Ovary (tissue), 9 donors: ENCODE measurements around the gene CRAMP1. TPM values are rescaled to one million over a fixed set of nuclear protein-coding genes. Genes with fewer than 3 reads are reported as not detected.
A peak's percentile ranks its signal among the peaks of the same experiment; 100 is the strongest.

Experiments used
- DNase-seq, 5 donors: peaks; one replicate each; pipeline ENCODE4 v3.0.0-alpha.2; 2019 to 2020
- H3K27ac ChIP-seq, 2 donors: fragments of 200-600 bp; one replicate each; pipeline versions ENCODE4 v1.5.1 to v1.8.0; 2019 to 2022
- H3K27me3 ChIP-seq: fragments of 200-600 bp; one replicate; pipeline ENCODE4 v1.8.0; 2022
- H3K36me3 ChIP-seq: fragments of 200-600 bp; sonication (generic); one replicate; pipeline ENCODE4 v1.5.1; 2019
- H3K4me1 ChIP-seq: one replicate; pipeline ENCODE4 v1.8.1; 2013; ENCODE audit warnings: mild to moderate bottlenecking, moderate library complexity; ENCODE audit not compliant: insufficient read depth
- H3K4me3 ChIP-seq: fragments of 200-600 bp; sonication (generic); one replicate; pipeline ENCODE4 v1.5.1; 2017
- H3K9me3 ChIP-seq, 2 donors: fragments of 200-600 bp in 1 of 2; sonication (generic) in 1 of 2; one replicate each; pipeline versions ENCODE4 v1.5.1 to v1.8.1; 2013 to 2019; ENCODE audit warnings: mild to moderate bottlenecking in 1 of 2, moderate library complexity in 1 of 2
- EP300 ChIP-seq: sonication (generic); formaldehyde crosslinking; IDR thresholded peaks from one replicate; pipeline ENCODE4 v1.6.1; 2017; ENCODE audit warnings: antibody characterized with exemption
- POLR2A ChIP-seq: fragments of 450-650 bp; IDR thresholded peaks from one replicate; pipeline ENCODE4 v1.6.1; 2017; ENCODE audit warnings: antibody characterized with exemption, mild to moderate bottlenecking, moderate library complexity
- WGBS, 3 donors: extraction: QIAGEN DNeasy Blood & Tissue Kit in 1 of 3; methylation state at CpG; one replicate each; pipeline versions ENCODE4 v1.1.5 to v1.1.7; 2013 to 2017; 5-methylcytosine and 5-hydroxymethylcytosine counted together
- intact Hi-C, 4 donors: fragments of 100-400 bp; cut with DNase I; formaldehyde crosslinking; loops; one replicate each; pipeline versions ENCODE4 v1.11.0 to v1.15.1; 2022 to 2023
- polyA plus RNA-seq, 2 donors: library from polyadenylated mRNA; stranded (reverse); fragments of 200-250 nt in 1 of 2; fragments of 350-450 nt in 1 of 2; fragmentation: Illumina TruSeq in 1 of 2; extraction: RNeasy Lipid Tissue Mini Kit (QIAGEN cat#74804) in 1 of 2; gene quantifications; one replicate each; pipeline ENCODE4 v1.2.3, GENCODE V29; 2013 to 2014
- total RNA-seq, 7 donors: library from RNA; depleted of rRNA in 2 of 7; stranded (reverse); fragments of >200 nt in 2 of 7; fragmentation: NEBNext Ultra II Directional in 3 of 7; extraction: Animal tissue kit (Norgen Biotek cat#: 25700) in 3 of 7; gene quantifications; one replicate each; pipeline versions ENCODE4 v1.1.0 to v1.2.4, GENCODE V29; 2016 to 2023
- TF ChIP-seq, protein P1 (sequence below), 3 donors: fragments of 450-650 bp in 2 of 3; fragments of 200-600 bp in 1 of 3; IDR thresholded peaks; one replicate each; pipeline versions ENCODE4 v1.5.1 to v1.8.0; 2016 to 2022; ENCODE audit warnings: antibody characterized with exemption in 3 of 3, mild to moderate bottlenecking in 1 of 3
- donor health status: DM: no; HTN: no; CAD: no; lungs with moderate emphysema.
- donor health status: DM: no; HTN: no; CAD: no.
- donor health status: Bipolar disorder and iron deficiency.
- donor health status: DM: yes; HTN: yes; CAD: no.
- donor health status: DM: no; HTN: no; CAD: no.
- donor health status: DM: yes; HTN: yes; CAD: no.

Gene CRAMP1
- total and polyA plus RNA-seq, 9 donors, result 6.9 to 21.0 (median 17.4) TPM

DNA sequence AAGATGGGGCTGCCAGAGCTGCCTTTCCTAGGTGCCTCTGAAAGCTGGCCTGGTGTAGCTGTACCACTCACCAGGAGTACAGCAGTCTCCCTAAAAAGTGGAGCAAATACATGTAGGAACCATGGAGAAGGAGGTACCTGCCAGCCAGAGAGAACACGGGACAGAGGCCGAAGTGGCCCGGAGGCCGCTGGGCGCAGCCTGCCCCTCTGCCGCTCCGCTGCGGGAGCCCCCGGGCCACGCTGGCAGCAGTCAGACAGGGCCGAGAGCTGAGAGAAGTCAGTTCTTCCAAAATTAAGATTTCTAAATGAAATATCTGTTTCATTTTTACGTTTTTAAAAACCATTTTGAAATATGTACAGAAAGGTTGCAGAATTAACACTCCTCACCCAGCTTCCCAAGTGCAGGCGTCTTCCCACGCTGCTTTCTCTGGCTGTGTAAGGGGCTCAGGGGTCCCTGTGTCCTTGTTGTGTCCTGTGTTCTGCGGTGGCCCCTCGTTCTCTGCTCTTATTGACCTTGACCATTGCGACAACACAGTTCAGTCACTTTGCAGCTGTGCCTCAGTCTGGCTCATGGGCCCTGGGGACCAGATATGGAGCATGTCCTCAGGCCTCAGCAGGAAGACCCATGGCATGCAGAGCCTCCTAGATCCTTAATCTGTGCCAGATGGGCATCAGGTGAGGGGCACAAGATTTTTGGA is 98.8 kb downstream of the CRAMP1 start:
- no peaks in the 10 kb centered on the region for H3K27me3 ChIP-seq
- H3K4me1 ChIP-seq, result peaks cover 19% of the 10 kb centered on the region
- DNase-seq, result no peak
- H3K9me3 ChIP-seq, result no peaks in the 10 kb centered on the region
- H3K27ac ChIP-seq, result no peak overlapping the region
- 83 to 86% (median 84%) methylated on average over 17 of the region's 17 CpGs for WGBS, 3 donors
- no peaks in the 10 kb centered on the region for H3K36me3 ChIP-seq
- no peak overlapping the region for H3K4me3 ChIP-seq
- TF ChIP-seq POLR2A (no peak), EP300 (no peak)
- TF ChIP-seq, protein P1, sequence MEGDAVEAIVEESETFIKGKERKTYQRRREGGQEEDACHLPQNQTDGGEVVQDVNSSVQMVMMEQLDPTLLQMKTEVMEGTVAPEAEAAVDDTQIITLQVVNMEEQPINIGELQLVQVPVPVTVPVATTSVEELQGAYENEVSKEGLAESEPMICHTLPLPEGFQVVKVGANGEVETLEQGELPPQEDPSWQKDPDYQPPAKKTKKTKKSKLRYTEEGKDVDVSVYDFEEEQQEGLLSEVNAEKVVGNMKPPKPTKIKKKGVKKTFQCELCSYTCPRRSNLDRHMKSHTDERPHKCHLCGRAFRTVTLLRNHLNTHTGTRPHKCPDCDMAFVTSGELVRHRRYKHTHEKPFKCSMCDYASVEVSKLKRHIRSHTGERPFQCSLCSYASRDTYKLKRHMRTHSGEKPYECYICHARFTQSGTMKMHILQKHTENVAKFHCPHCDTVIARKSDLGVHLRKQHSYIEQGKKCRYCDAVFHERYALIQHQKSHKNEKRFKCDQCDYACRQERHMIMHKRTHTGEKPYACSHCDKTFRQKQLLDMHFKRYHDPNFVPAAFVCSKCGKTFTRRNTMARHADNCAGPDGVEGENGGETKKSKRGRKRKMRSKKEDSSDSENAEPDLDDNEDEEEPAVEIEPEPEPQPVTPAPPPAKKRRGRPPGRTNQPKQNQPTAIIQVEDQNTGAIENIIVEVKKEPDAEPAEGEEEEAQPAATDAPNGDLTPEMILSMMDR (IDR thresholded peaks at IDR 0.05), result no peak
- intact Hi-C loops, result no loop called here

DNA sequence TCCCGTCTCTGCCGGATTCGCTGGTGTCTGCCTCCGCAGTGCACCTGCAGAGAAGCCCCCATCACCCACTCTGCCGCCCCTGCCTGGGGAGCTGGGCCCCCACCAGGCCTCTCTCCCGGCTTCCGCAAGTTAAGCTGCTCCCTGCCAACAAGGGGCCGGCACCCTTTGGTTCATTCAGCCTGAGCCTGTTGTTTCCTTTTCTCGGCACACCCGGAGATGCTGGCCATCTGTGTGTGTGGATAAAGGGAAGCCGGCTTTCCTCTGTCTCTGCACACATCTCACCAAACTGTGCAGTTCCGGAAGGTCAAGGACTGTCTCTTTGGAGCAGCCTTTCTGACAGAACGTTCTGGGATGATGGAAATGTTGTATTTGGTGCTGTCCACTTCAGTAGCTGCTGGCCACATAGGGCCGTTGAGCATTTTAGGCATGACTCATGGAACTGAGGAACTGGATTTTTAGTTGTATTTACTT is 100.7 kb downstream of the CRAMP1 start:
- no peaks in the 10 kb centered on the region for H3K27me3 ChIP-seq
- H3K27ac ChIP-seq, result no peak overlapping the region
- no peaks in the 10 kb centered on the region for H3K9me3 ChIP-seq
- H3K4me1 ChIP-seq, result peaks cover 14% of the 10 kb centered on the region
- H3K4me3 ChIP-seq, result no peak overlapping the region
- intact Hi-C loops, result no loop called here
- WGBS, 3 donors, result 16 to 49% (median 34%) methylated on average over 14 of the region's 14 CpGs
- TF ChIP-seq POLR2A (no peak), EP300 (no peak)
- TF ChIP-seq, protein P1 (IDR thresholded peaks at IDR 0.05), result no peak
- DNase-seq, result peak in 2 of 5 donors; percentile 38 to 54
- H3K36me3 ChIP-seq, result no peaks in the 10 kb centered on the region

DNA sequence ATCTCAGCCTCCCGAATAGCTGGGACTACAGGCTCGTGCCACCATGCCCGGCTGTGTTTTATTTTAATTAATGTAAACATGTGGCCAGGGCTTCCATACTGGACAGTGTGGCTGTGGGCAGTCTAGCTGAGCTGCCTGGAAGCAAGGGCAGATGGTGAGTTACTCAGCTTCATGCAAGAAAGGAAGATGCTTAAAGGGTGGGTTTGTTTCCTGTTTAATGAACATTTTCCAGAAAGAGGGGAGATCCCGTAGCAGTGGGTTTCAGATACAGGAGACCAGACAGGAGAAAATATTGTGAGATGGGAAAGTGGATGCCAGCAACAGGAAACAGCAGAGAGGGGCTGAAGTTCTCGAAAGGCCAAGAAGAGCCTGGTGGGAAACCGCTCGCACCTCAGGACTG is 101.2 kb downstream of the CRAMP1 start:
- Histone ChIP-seq H3K4me1 (peaks cover 10% of the 10 kb centered on the region), H3K27me3 (no peaks in the 10 kb centered on the region), H3K4me3 (no peak overlapping the region), H3K36me3 (no peaks in the 10 kb centered on the region), H3K9me3 (no peaks in the 10 kb centered on the region), H3K27ac (no peak overlapping the region)
- intact Hi-C loops, result no loop called here
- DNase-seq, result no peak
- 58 to 76% (median 63%) methylated on average over 7 of the region's 7 CpGs for WGBS, 3 donors
- TF ChIP-seq, protein P1 (IDR thresholded peaks at IDR 0.05), result no peak
- no peak for TF ChIP-seq POLR2A
- no peak for TF ChIP-seq EP300

DNA sequence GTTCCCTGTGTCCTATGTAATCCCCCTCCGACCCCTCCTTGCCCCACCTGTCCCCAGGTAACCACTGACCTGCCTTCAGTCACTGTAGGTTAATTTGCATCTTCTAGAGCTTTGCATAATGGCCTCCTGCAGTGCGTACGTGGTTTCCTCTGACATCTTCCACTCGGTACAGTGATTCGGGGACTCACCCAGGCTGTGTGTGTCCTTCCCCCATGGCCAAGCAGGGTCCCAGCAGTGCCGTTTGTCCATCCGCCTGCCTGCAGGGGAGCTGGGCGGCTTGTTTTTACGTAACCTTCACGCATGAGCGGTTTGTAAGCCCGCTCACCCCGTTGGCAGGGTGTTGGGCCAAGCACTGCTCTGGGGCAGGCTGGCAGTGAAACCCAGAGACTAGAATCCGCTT is 101.8 kb downstream of the CRAMP1 start:
- Histone ChIP-seq H3K36me3 (no peaks in the 10 kb centered on the region), H3K4me1 (peaks cover 10% of the 10 kb centered on the region), H3K9me3 (no peaks in the 10 kb centered on the region), H3K4me3 (no peak overlapping the region), H3K27me3 (no peaks in the 10 kb centered on the region), H3K27ac (no peak overlapping the region)
- intact Hi-C loops, result no loop called here
- TF ChIP-seq, protein P1 (IDR thresholded peaks at IDR 0.05), result no peak
- TF ChIP-seq POLR2A (no peak), EP300 (no peak)
- no peak for DNase-seq
- 82 to 86% (median 84%) methylated on average over 14 of the region's 14 CpGs for WGBS, 3 donors
